CD8-positive, alpha-beta memory T cell (primary cell): ENCODE results near the gene SLIT3. TPM values are rescaled to one million over a fixed set of nuclear protein-coding genes. Genes with fewer than 3 reads are reported as not detected.
A peak's percentile ranks its signal among the peaks of the same experiment; 100 is the strongest.

Experiments
- CTCF ChIA-PET: fragments of 350-600 bp; sonication (Branson Sonifier 250); formaldehyde crosslinking; loops from one replicate; lab custom pipeline; 2021; ENCODE audit warnings: antibody characterized with exemption; lab: Charles Lee
- POLR2A ChIA-PET: fragments of 350-600 bp; sonication (Branson Sonifier 250); formaldehyde crosslinking; loops from one replicate; lab custom pipeline; 2021; ENCODE audit warnings: antibody characterized with exemption; lab: Charles Lee
- DNase-seq, 5 donors: peaks; one replicate each; pipeline versions ENCODE4 v3.0.0 to v3.0.0-alpha.2; 2020 to 2022; ENCODE audit warnings: mixed read lengths in 1 of 5
- H3K27ac ChIP-seq: one replicate; pipeline ENCODE4 v1.7.0; 2013; ENCODE audit warnings: low read depth, mild to moderate bottlenecking, low read length, moderate library complexity
- H3K27me3 ChIP-seq: 2 replicates; pipeline ENCODE4 v1.7.0; 2013; ENCODE audit warnings: low read length, mild to moderate bottlenecking; ENCODE audit not compliant: insufficient read depth, poor library complexity, severe bottlenecking
- H3K36me3 ChIP-seq: 2 replicates; pipeline ENCODE4 v1.7.0; 2013; ENCODE audit warnings: mild to moderate bottlenecking, low read length, moderate library complexity; ENCODE audit not compliant: insufficient read depth
- H3K4me1 ChIP-seq: 2 replicates; pipeline ENCODE4 v1.7.0; 2013; ENCODE audit warnings: mild to moderate bottlenecking, low read length, moderate library complexity; ENCODE audit not compliant: insufficient read depth
- H3K4me3 ChIP-seq: 2 replicates; pipeline ENCODE4 v1.7.0; 2013; ENCODE audit warnings: mild to moderate bottlenecking, low read length
- H3K9me3 ChIP-seq: 2 replicates; pipeline ENCODE4 v1.7.0; 2013; ENCODE audit warnings: mild to moderate bottlenecking, low read length
- H3K27ac Mint-ChIP-seq, 8 donors: one replicate each; pipeline ENCODE4 v1.8.0; 2020 to 2021; ENCODE audit warnings: mixed read lengths in 8 of 8, mild to moderate bottlenecking in 6 of 8, inconsistent platforms in 3 of 8, moderate library complexity in 3 of 8
- H3K27me3 Mint-ChIP-seq, 2 donors: one replicate each; pipeline ENCODE4 v1.8.0; 2020 to 2021; ENCODE audit warnings: mixed read lengths in 2 of 2, mild to moderate bottlenecking in 1 of 2, moderate library complexity in 1 of 2
- H3K36me3 Mint-ChIP-seq, 3 donors: one replicate each; pipeline ENCODE4 v1.8.0; 2020 to 2021; ENCODE audit warnings: mixed read lengths in 3 of 3, inconsistent platforms in 1 of 3, mild to moderate bottlenecking in 1 of 3
- H3K4me1 Mint-ChIP-seq, 3 donors: one replicate each; pipeline ENCODE4 v1.8.0; 2020 to 2021; ENCODE audit warnings: mixed read lengths in 3 of 3, inconsistent platforms in 1 of 3, mild to moderate bottlenecking in 1 of 3
- H3K4me3 Mint-ChIP-seq, 7 donors: one replicate each; pipeline ENCODE4 v1.8.0; 2020 to 2021; ENCODE audit warnings: mixed read lengths in 7 of 7, mild to moderate bottlenecking in 6 of 7, moderate library complexity in 4 of 7, inconsistent platforms in 2 of 7
- H3K9me3 Mint-ChIP-seq, 5 donors: one replicate each; pipeline ENCODE4 v1.8.0; 2020 to 2022; ENCODE audit warnings: mixed read lengths in 5 of 5, mild to moderate bottlenecking in 3 of 5, moderate library complexity in 2 of 5, inconsistent platforms in 1 of 5
- polyA plus RNA-seq: library from polyadenylated mRNA; unstranded; fragments of 300-500 nt; fragmentation: Illumina TruSeq; gene quantifications from one replicate; pipeline ENCODE4 v1.2.3, GENCODE V29; 2021
- total RNA-seq, 2 experiments: library from RNA; stranded (reverse); gene quantifications; one replicate each; pipeline ENCODE4 v1.2.3, GENCODE V29; 2021

The SLIT3 gene
- total and polyA plus RNA-seq, 3 experiments from 2014 or later = 0.49 to 0.72 TPM; not detected in 1

- peaks cover 0 to 4% (median 0%) of the 10 kb centered on the region in 5 donors for H3K9me3 Mint-ChIP-seq
- POLR2A ChIA-PET = no interaction called here
- H3K9me3 ChIP-seq = no peaks in the 10 kb centered on the region
- DNase-seq = no peak
- H3K27ac ChIP-seq = no peak overlapping the region
- no peaks in the 10 kb centered on the region for H3K4me1 Mint-ChIP-seq
- CTCF ChIA-PET = no interaction called here
- H3K27ac Mint-ChIP-seq = no peak overlapping the region
- H3K27me3 Mint-ChIP-seq = peaks cover 0 to 2% of the 10 kb centered on the region in 2 donors
- no peaks in the 10 kb centered on the region for H3K27me3 ChIP-seq
- H3K4me3 Mint-ChIP-seq = no peak overlapping the region
- H3K36me3 Mint-ChIP-seq = no peaks in the 10 kb centered on the region
- no peaks in the 10 kb centered on the region for H3K4me1 ChIP-seq
- no peak overlapping the region for H3K4me3 ChIP-seq
- no peaks in the 10 kb centered on the region for H3K36me3 ChIP-seq
These were observed 202.4 kb downstream of the SLIT3 start for GRCh38 chr5:169098331-169099121.

- no peak overlapping the region for H3K27ac ChIP-seq
- ChIA-PET POLR2A (no interaction called here), CTCF (no interaction called here)
- no peaks in the 10 kb centered on the region for H3K9me3 ChIP-seq
- no peak overlapping the region for H3K27ac Mint-ChIP-seq
- H3K4me1 ChIP-seq = no peaks in the 10 kb centered on the region
- no peak overlapping the region for H3K4me3 Mint-ChIP-seq
- no peak overlapping the region for H3K4me3 ChIP-seq
- H3K36me3 Mint-ChIP-seq = no peaks in the 10 kb centered on the region
- no peaks in the 10 kb centered on the region for H3K27me3 ChIP-seq
- no peak for DNase-seq
- H3K4me1 Mint-ChIP-seq = no peaks in the 10 kb centered on the region
- peaks cover 0 to 2% of the 10 kb centered on the region in 2 donors for H3K27me3 Mint-ChIP-seq
- no peaks in the 10 kb centered on the region for H3K36me3 ChIP-seq
- peaks cover 0 to 4% (median 0%) of the 10 kb centered on the region in 5 donors for H3K9me3 Mint-ChIP-seq
These were observed 203.3 kb downstream of the SLIT3 start for GRCh38 chr5:169097374-169098326.

GRCh38 chr5:169095976-169096375, 205.0 kb downstream of the SLIT3 start:
- Mint-ChIP-seq H3K36me3 (no peaks in the 10 kb centered on the region), H3K27ac (no peak overlapping the region), H3K27me3 (peaks cover 0 to 2% of the 10 kb centered on the region in 2 donors), H3K9me3 (peaks cover 0 to 4% (median 0%) of the 10 kb centered on the region in 5 donors), H3K4me3 (no peak overlapping the region), H3K4me1 (no peaks in the 10 kb centered on the region)
- ChIA-PET CTCF (no interaction called here), POLR2A (no interaction called here)
- no peaks in the 10 kb centered on the region for H3K27me3 ChIP-seq
- no peaks in the 10 kb centered on the region for H3K9me3 ChIP-seq
- no peak overlapping the region for H3K4me3 ChIP-seq
- DNase-seq = no peak
- H3K27ac ChIP-seq = no peak overlapping the region
- no peaks in the 10 kb centered on the region for H3K4me1 ChIP-seq
- H3K36me3 ChIP-seq = no peaks in the 10 kb centered on the region

GRCh38 chr5:169095410-169095960, 205.5 kb downstream of the SLIT3 start:
- no peak overlapping the region for H3K27ac ChIP-seq
- Mint-ChIP-seq H3K36me3 (no peaks in the 10 kb centered on the region), H3K27me3 (peaks cover 0 to 2% of the 10 kb centered on the region in 2 donors), H3K9me3 (peaks cover 0 to 4% (median 0%) of the 10 kb centered on the region in 5 donors), H3K4me3 (peak overlapping the region in 1 of 7 donors; percentile 54), H3K27ac (no peak overlapping the region), H3K4me1 (no peaks in the 10 kb centered on the region)
- no peaks in the 10 kb centered on the region for H3K36me3 ChIP-seq
- H3K4me1 ChIP-seq = no peaks in the 10 kb centered on the region
- ChIA-PET POLR2A (no interaction called here), CTCF (no interaction called here)
- no peak overlapping the region for H3K4me3 ChIP-seq
- H3K27me3 ChIP-seq = no peaks in the 10 kb centered on the region
- no peaks in the 10 kb centered on the region for H3K9me3 ChIP-seq
- no peak for DNase-seq

- Mint-ChIP-seq H3K36me3 (no peaks in the 10 kb centered on the region), H3K9me3 (peaks cover 0 to 4% (median 0%) of the 10 kb centered on the region in 5 donors), H3K27ac (no peak overlapping the region), H3K27me3 (peaks cover 0 to 2% of the 10 kb centered on the region in 2 donors), H3K4me1 (no peaks in the 10 kb centered on the region), H3K4me3 (no peak overlapping the region)
- Histone ChIP-seq H3K4me3 (no peak overlapping the region), H3K9me3 (no peaks in the 10 kb centered on the region), H3K36me3 (no peaks in the 10 kb centered on the region), H3K27ac (no peak overlapping the region), H3K27me3 (no peaks in the 10 kb centered on the region), H3K4me1 (no peaks in the 10 kb centered on the region)
- no peak for DNase-seq
- ChIA-PET CTCF (no interaction called here), POLR2A (no interaction called here)
These were observed 206.1 kb downstream of the SLIT3 start for GRCh38 chr5:169094586-169095409.

GRCh38 chr5:169091396-169091980, 209.5 kb downstream of the SLIT3 start:
- H3K27ac ChIP-seq = no peak overlapping the region

GRCh38 chr5:169089343-169089742, 211.6 kb downstream of the SLIT3 start:
- Mint-ChIP-seq H3K4me1 (no peaks in the 10 kb centered on the region), H3K36me3 (no peaks in the 10 kb centered on the region), H3K9me3 (peaks cover 0 to 4% (median 2%) of the 10 kb centered on the region in 5 donors), H3K27me3 (peaks cover 0 to 4% of the 10 kb centered on the region in 2 donors), H3K27ac (no peak overlapping the region), H3K4me3 (no peak overlapping the region)
- DNase-seq = no peak
- Histone ChIP-seq H3K27ac (no peak overlapping the region), H3K4me3 (no peak overlapping the region), H3K4me1 (no peaks in the 10 kb centered on the region), H3K36me3 (no peaks in the 10 kb centered on the region), H3K9me3 (no peaks in the 10 kb centered on the region), H3K27me3 (no peaks in the 10 kb centered on the region)
- CTCF ChIA-PET = no interaction called here
- POLR2A ChIA-PET = no interaction called here

More at GRCh38 chr5:169091396-169091980, 209.5 kb downstream of the SLIT3 start:
- Mint-ChIP-seq H3K27me3 (peaks cover 0 to 4% of the 10 kb centered on the region in 2 donors), H3K27ac (no peak overlapping the region), H3K36me3 (no peaks in the 10 kb centered on the region), H3K4me1 (no peaks in the 10 kb centered on the region), H3K9me3 (peaks cover 0 to 8% (median 2%) of the 10 kb centered on the region in 5 donors), H3K4me3 (no peak overlapping the region)
- Histone ChIP-seq H3K27me3 (no peaks in the 10 kb centered on the region), H3K36me3 (no peaks in the 10 kb centered on the region), H3K9me3 (no peaks in the 10 kb centered on the region), H3K4me1 (no peaks in the 10 kb centered on the region), H3K4me3 (no peak overlapping the region)
- CTCF ChIA-PET = no interaction called here
- POLR2A ChIA-PET = no interaction called here
- DNase-seq = no peak
